ENCODE results near the gene CRB1.
"Not testable (repeated sequence)": the region's sequence is repeated elsewhere in the genome, so short reads cannot be mapped to it uniquely, and the experiment has no call there.

The CRB1 gene

GRCh38 chr1:197466813-197467212 lies 198.8 kb downstream of the CRB1 start:
- no peak for DNase-seq

- no peak for DNase-seq
Measured at GRCh38 chr1:197467881-197468280, 199.8 kb downstream of the CRB1 start.

- no peak for DNase-seq
Measured at GRCh38 chr1:197468543-197469175, 200.6 kb downstream of the CRB1 start.

- no peak for DNase-seq
Measured at GRCh38 chr1:197469620-197470210, 201.7 kb downstream of the CRB1 start.

- DNase-seq = no peak
Measured at GRCh38 chr1:197470330-197470729, 202.3 kb downstream of the CRB1 start.

- no peak for DNase-seq
Measured at GRCh38 chr1:197471248-197471985, 203.4 kb downstream of the CRB1 start.

- no peak for DNase-seq
Measured at GRCh38 chr1:197472141-197472540, 204.1 kb downstream of the CRB1 start.

GRCh38 chr1:197480446-197480845 lies 212.4 kb downstream of the CRB1 start:
- DNase-seq = no peak

GRCh38 chr1:197481101-197481500 lies 213.0 kb downstream of the CRB1 start:
- peak in 1 of 2 donors; percentile 0 for DNase-seq

GRCh38 chr1:197485790-197486189 lies 217.7 kb downstream of the CRB1 start:
- DNase-seq = no peak

GRCh38 chr1:197486946-197487345 lies 218.9 kb downstream of the CRB1 start:
- DNase-seq = no peak

GRCh38 chr1:197491505-197491904 lies 223.5 kb downstream of the CRB1 start:
- DNase-seq = not testable (repeated sequence)

- DNase-seq = no peak
Measured at GRCh38 chr1:197496722-197497121, 228.7 kb downstream of the CRB1 start.

- no peak for DNase-seq
Measured at GRCh38 chr1:197510691-197511378, 242.8 kb downstream of the CRB1 start.

- no peak for DNase-seq
Measured at GRCh38 chr1:197515421-197515820, 247.4 kb downstream of the CRB1 start.

GRCh38 chr1:197519741-197520334 lies 251.8 kb downstream of the CRB1 start:
- DNase-seq = no peak

- peak; percentile 26 to 43 for DNase-seq
Measured at GRCh38 chr1:197521118-197521739, 253.2 kb downstream of the CRB1 start.

- no peak for DNase-seq
Measured at GRCh38 chr1:197526736-197527371, 258.8 kb downstream of the CRB1 start.

Data from stimulated activated CD4-positive, alpha-beta T cell treated with anti-CD3 and anti-CD28 coated beads, Interleukin-2, amount 100 ng/mL, for 48 hours (primary cell).